ENCODE measurements around the gene PXYLP1.
"Not testable (repeated sequence)": the region's sequence is repeated elsewhere in the genome, so short reads cannot be mapped to it uniquely, and the experiment has no call there.

The PXYLP1 gene

GRCh38 chr3:141302364-141303141 lies 70.9 kb downstream of the PXYLP1 start:
- no peak for DNase-seq

- peak; percentile 34 to 42 for DNase-seq
These were observed 72.0 kb downstream of the PXYLP1 start for GRCh38 chr3:141303481-141304223.

GRCh38 chr3:141305436-141305835 lies 73.8 kb downstream of the PXYLP1 start:
- no peak for DNase-seq

GRCh38 chr3:141306276-141306675 lies 74.7 kb downstream of the PXYLP1 start:
- DNase-seq: no peak

GRCh38 chr3:141306922-141307321 lies 75.3 kb downstream of the PXYLP1 start:
- DNase-seq: no peak

GRCh38 chr3:141307351-141308059 lies 75.9 kb downstream of the PXYLP1 start:
- DNase-seq: no peak

GRCh38 chr3:141308588-141309218 lies 77.1 kb downstream of the PXYLP1 start:
- DNase-seq: no peak

GRCh38 chr3:141311170-141311495 lies 79.5 kb downstream of the PXYLP1 start:
- no peak for DNase-seq

- peak; percentile 98 for DNase-seq
These were observed 80.1 kb downstream of the PXYLP1 start for GRCh38 chr3:141311496-141312353.

GRCh38 chr3:141312354-141313092 lies 80.9 kb downstream of the PXYLP1 start:
- no peak for DNase-seq

- DNase-seq: no peak
These were observed 81.6 kb downstream of the PXYLP1 start for GRCh38 chr3:141313093-141313683.

- DNase-seq: not testable (repeated sequence)
These were observed 82.8 kb downstream of the PXYLP1 start for GRCh38 chr3:141314415-141314814.

- no peak for DNase-seq
These were observed 85.2 kb downstream of the PXYLP1 start for GRCh38 chr3:141316851-141317250.

- no peak for DNase-seq
These were observed 88.9 kb downstream of the PXYLP1 start for GRCh38 chr3:141320399-141321108.

GRCh38 chr3:141321109-141321497 lies 89.5 kb downstream of the PXYLP1 start:
- DNase-seq: no peak

- no peak for DNase-seq
These were observed 92.5 kb downstream of the PXYLP1 start for GRCh38 chr3:141323936-141324704.

- no peak for DNase-seq
These were observed 94.5 kb downstream of the PXYLP1 start for GRCh38 chr3:141326123-141326522.

GRCh38 chr3:141326626-141327025 lies 95.0 kb downstream of the PXYLP1 start:
- no peak for DNase-seq

- no peak for DNase-seq
These were observed 96.9 kb downstream of the PXYLP1 start for GRCh38 chr3:141328286-141329166.
